ENCODE results near the gene KIF5B.

DNA sequence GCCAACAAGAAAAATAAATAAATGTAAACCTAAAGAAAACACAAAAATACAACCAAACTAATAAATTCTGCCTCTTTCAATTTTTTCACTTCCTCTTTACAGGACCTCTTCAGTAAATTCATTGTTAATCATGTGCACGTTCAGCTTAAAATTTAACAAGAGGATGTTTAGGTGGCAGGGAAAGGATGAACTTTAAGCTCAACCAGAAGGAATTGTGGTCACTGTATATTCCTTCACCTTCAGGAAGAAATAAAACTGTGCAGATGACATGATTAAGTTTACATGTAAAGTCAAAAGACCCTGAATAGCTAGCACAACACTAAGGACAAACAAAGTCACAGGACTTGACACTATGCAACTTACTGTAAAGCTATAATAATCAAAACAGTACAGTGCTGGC lies 33.0 kb downstream of the KIF5B start:
- no peak for TF ChIP-seq POLR2A (IDR thresholded peaks at IDR 0.05)
- TF ChIP-seq EP300 (IDR thresholded peaks at IDR 0.05), result no peak
- TF ChIP-seq, protein P1, sequence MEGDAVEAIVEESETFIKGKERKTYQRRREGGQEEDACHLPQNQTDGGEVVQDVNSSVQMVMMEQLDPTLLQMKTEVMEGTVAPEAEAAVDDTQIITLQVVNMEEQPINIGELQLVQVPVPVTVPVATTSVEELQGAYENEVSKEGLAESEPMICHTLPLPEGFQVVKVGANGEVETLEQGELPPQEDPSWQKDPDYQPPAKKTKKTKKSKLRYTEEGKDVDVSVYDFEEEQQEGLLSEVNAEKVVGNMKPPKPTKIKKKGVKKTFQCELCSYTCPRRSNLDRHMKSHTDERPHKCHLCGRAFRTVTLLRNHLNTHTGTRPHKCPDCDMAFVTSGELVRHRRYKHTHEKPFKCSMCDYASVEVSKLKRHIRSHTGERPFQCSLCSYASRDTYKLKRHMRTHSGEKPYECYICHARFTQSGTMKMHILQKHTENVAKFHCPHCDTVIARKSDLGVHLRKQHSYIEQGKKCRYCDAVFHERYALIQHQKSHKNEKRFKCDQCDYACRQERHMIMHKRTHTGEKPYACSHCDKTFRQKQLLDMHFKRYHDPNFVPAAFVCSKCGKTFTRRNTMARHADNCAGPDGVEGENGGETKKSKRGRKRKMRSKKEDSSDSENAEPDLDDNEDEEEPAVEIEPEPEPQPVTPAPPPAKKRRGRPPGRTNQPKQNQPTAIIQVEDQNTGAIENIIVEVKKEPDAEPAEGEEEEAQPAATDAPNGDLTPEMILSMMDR (IDR thresholded peaks at IDR 0.05), result no peak

All from sigmoid colon (tissue), 4 donors.